OCI-LY7 (cell line): Measurements from ENCODE around the gene CADM4. TPM values are rescaled to one million over a fixed set of nuclear protein-coding genes. Genes with fewer than 3 reads are reported as not detected.

ENCODE experiments used
- BruUV-seq: library from RNA; stranded (reverse); fragments of 400-500 nt; replicated peaks from 2 replicates; lab custom pipeline; 2021; lab: Mats Ljungman, UMichigan
- CTCF ChIA-PET: fragments of 300-600 bp; sonication (Branson Sonifier 250); formaldehyde crosslinking; loops from one replicate; lab custom pipeline; 2022; ENCODE audit warnings: antibody characterized with exemption; ENCODE audit not compliant: unreplicated experiment; lab: Charles Lee
- POLR2A ChIA-PET: fragments of 300-600 bp; sonication (Branson Sonifier 250); formaldehyde crosslinking; loops from one replicate; lab custom pipeline; 2022; ENCODE audit warnings: antibody characterized with exemption; lab: Charles Lee
- DNase-seq: peaks from one replicate; pipeline ENCODE4 v3.0.0-alpha.2; 2015; ENCODE audit warnings: low spot score
- H2AFZ ChIP-seq: fragments of 200-600 bp; sonication (generic), shearing (Covaris generic); 2 replicates; pipeline ENCODE4 v1.6.1; 2014; ENCODE audit warnings: mild to moderate bottlenecking, antibody characterized with exemption, low read length, moderate library complexity
- H3K27ac ChIP-seq: fragments of 200-600 bp; sonication (generic); 2 replicates; pipeline ENCODE4 v1.5.1; 2014; ENCODE audit warnings: mixed run types, low read depth, mild to moderate bottlenecking, moderate library complexity, low read length, inconsistent platforms; ENCODE audit not compliant: poor library complexity, severe bottlenecking
- H3K36me3 ChIP-seq: fragments of 200-600 bp; sonication (generic); 2 replicates; pipeline ENCODE4 v1.6.1; 2014; ENCODE audit warnings: mild to moderate bottlenecking, antibody characterized with exemption, low read length, moderate library complexity, mixed read lengths; ENCODE audit not compliant: insufficient read depth
- H3K4me1 ChIP-seq: fragments of 200-600 bp; sonication (generic); 2 replicates; pipeline ENCODE4 v1.5.1; 2014; ENCODE audit warnings: mild to moderate bottlenecking, low read length; ENCODE audit not compliant: insufficient read depth, poor library complexity, severe bottlenecking
- H3K4me2 ChIP-seq: fragments of 200-600 bp; sonication (generic); 2 replicates; pipeline ENCODE4 v1.6.1; 2014; ENCODE audit warnings: mild to moderate bottlenecking, low read length
- H3K4me3 ChIP-seq: fragments of 200-600 bp; sonication (generic); 2 replicates; pipeline ENCODE4 v1.5.1; 2014; ENCODE audit warnings: mild to moderate bottlenecking, low read depth, low read length; ENCODE audit not compliant: poor library complexity, severe bottlenecking
- H3K79me2 ChIP-seq: fragments of 200-600 bp; sonication (generic); 2 replicates; pipeline ENCODE4 v1.6.1; 2016; ENCODE audit warnings: low read depth, mild to moderate bottlenecking, low read length, moderate library complexity, mixed read lengths; ENCODE audit not compliant: insufficient read depth
- H3K9me2 ChIP-seq: fragments of 200-600 bp; sonication (generic); 2 replicates; pipeline ENCODE4 v1.6.1; 2016; ENCODE audit warnings: mild to moderate bottlenecking, low read length, mixed read lengths; ENCODE audit not compliant: insufficient read depth
- H3K9me3 ChIP-seq: fragments of 200-600 bp; sonication (generic); 2 replicates; pipeline ENCODE4 v1.6.1; 2014; ENCODE audit warnings: mild to moderate bottlenecking, mixed run types, low read length, mixed read lengths
- H4K20me1 ChIP-seq: fragments of 200-600 bp; sonication (generic); 2 replicates; pipeline ENCODE4 v1.6.1; 2014; ENCODE audit warnings: mild to moderate bottlenecking, antibody characterized with exemption, low read length, moderate library complexity, mixed read lengths; ENCODE audit not compliant: insufficient read depth
- CTCF ChIP-seq: fragments of 200-600 bp; sonication (generic); conservative IDR thresholded peaks from 2 replicates; pipeline ENCODE4 v1.5.1; 2014; ENCODE audit warnings: mild to moderate bottlenecking, antibody characterized with exemption, low read length, moderate library complexity, mixed read lengths
- EZH2phosphoT487 ChIP-seq: fragments of 200-600 bp; sonication (generic); IDR thresholded peaks from 2 replicates; pipeline ENCODE4 v1.6.1; 2018; ENCODE audit warnings: low read depth, borderline replicate concordance, mild to moderate bottlenecking, mixed run types, antibody characterized with exemption, low read length, moderate library complexity, mixed read lengths
- intact Hi-C: fragments of 100-400 bp; cut with micrococcal nuclease; formaldehyde crosslinking; loops from one replicate; pipeline ENCODE4 v1.10.0; 2022; ENCODE audit not compliant: unreplicated experiment
- total RNA-seq, 2 experiments: library from RNA; depleted of rRNA in 1 of 2; stranded (reverse); fragments of >200 nt in 1 of 2; shearing (Covaris generic) in 1 of 2; gene quantifications; 2 replicates each; pipeline ENCODE4 v1.2.3, GENCODE V29; 2014 to 2022

CADM4 gene
- total RNA-seq, 2 experiments from 2014 or later = not detected

- H3K9me3 ChIP-seq = no peaks in the 10 kb centered on the region
- H3K4me3 ChIP-seq = no peak overlapping the region
- intact Hi-C loops = no loop called here
- no peaks in the 10 kb centered on the region for H3K36me3 ChIP-seq
- H3K27ac ChIP-seq = no peak overlapping the region
- H3K4me1 ChIP-seq = no peaks in the 10 kb centered on the region
- no peak for DNase-seq
- no peaks in the 10 kb centered on the region for H3K9me2 ChIP-seq
- TF ChIP-seq CTCF (no peak), EZH2phosphoT487 (no peak)
- no TSS peak for BruUV-seq
- no peak overlapping the region for H3K4me2 ChIP-seq
- no peaks in the 10 kb centered on the region for H4K20me1 ChIP-seq
- POLR2A ChIA-PET = interaction anchor here (0.6 kb wide), 1 partner anchor 152 kb away, joined by 3 read pairs; no protein-coding TSS in a partner anchor
- no peak overlapping the region for H2AFZ ChIP-seq
- CTCF ChIA-PET = no interaction called here
- no peaks in the 10 kb centered on the region for H3K79me2 ChIP-seq
These were observed 9.9 kb upstream of the CADM4 start for GRCh38 chr19:43649514-43649913.

- no TSS peak for BruUV-seq
- TF ChIP-seq EZH2phosphoT487 (no peak), CTCF (no peak)
- Histone ChIP-seq H3K79me2 (no peaks in the 10 kb centered on the region), H3K36me3 (no peaks in the 10 kb centered on the region), H3K4me1 (no peaks in the 10 kb centered on the region), H3K27ac (no peak overlapping the region), H3K4me2 (no peak overlapping the region), H3K9me2 (no peaks in the 10 kb centered on the region), H4K20me1 (no peaks in the 10 kb centered on the region), H2AFZ (no peak overlapping the region), H3K9me3 (no peaks in the 10 kb centered on the region), H3K4me3 (no peak overlapping the region)
- CTCF ChIA-PET = no interaction called here
- POLR2A ChIA-PET = interaction anchor here (0.6 kb wide), 1 partner anchor 201 kb away, joined by 3 read pairs; no protein-coding TSS in a partner anchor
- intact Hi-C loops = no loop called here
- no peak for DNase-seq
These were observed 9.0 kb upstream of the CADM4 start for GRCh38 chr19:43648633-43649032.

- ChIA-PET CTCF (no interaction called here), POLR2A (no interaction called here)
- H3K9me3 ChIP-seq = no peaks in the 10 kb centered on the region
- H3K36me3 ChIP-seq = no peaks in the 10 kb centered on the region
- intact Hi-C loops = no loop called here
- H4K20me1 ChIP-seq = no peaks in the 10 kb centered on the region
- no peak for TF ChIP-seq CTCF
- no peak for TF ChIP-seq EZH2phosphoT487
- no peak overlapping the region for H3K4me2 ChIP-seq
- no peak for DNase-seq
- no peak overlapping the region for H2AFZ ChIP-seq
- H3K79me2 ChIP-seq = no peaks in the 10 kb centered on the region
- BruUV-seq = no TSS peak
- H3K4me3 ChIP-seq = no peak overlapping the region
- H3K9me2 ChIP-seq = no peaks in the 10 kb centered on the region
- no peak overlapping the region for H3K27ac ChIP-seq
- H3K4me1 ChIP-seq = no peaks in the 10 kb centered on the region
These were observed 4.5 kb upstream of the CADM4 start for GRCh38 chr19:43644181-43644580.
